Chondrocyte (in vitro differentiated cells): ENCODE results near the gene NRBF2. TPM values are rescaled to one million over a fixed set of nuclear protein-coding genes. Genes with fewer than 3 reads are reported as not detected.

Experiments
- DNase-seq: peaks from one replicate; pipeline ENCODE4 v3.0.0; 2021; ENCODE audit warnings: mixed read lengths, low spot score
- H3K27ac Mint-ChIP-seq: one replicate; pipeline ENCODE4 v1.8.0; 2021; ENCODE audit warnings: mild to moderate bottlenecking, moderate library complexity, mixed read lengths; ENCODE audit not compliant: unreplicated experiment
- H3K27me3 Mint-ChIP-seq: 2 replicates; pipeline ENCODE4 v1.8.0; 2021; ENCODE audit warnings: low read depth, mixed read lengths
- H3K36me3 Mint-ChIP-seq: 2 replicates; pipeline ENCODE4 v1.8.0; 2021; ENCODE audit warnings: low read depth, mixed read lengths
- H3K4me1 Mint-ChIP-seq: 2 replicates; pipeline ENCODE4 v1.8.0; 2021; ENCODE audit warnings: low read depth, mild to moderate bottlenecking, mixed read lengths
- H3K4me3 Mint-ChIP-seq: one replicate; pipeline ENCODE4 v1.8.0; 2021; ENCODE audit warnings: mild to moderate bottlenecking, moderate library complexity, mixed read lengths; ENCODE audit not compliant: unreplicated experiment
- H3K9me3 Mint-ChIP-seq: 2 replicates; pipeline ENCODE4 v1.8.0; 2021; ENCODE audit warnings: low read depth, mixed read lengths
- CTCF ChIP-seq: fragments of 200-600 bp; sonication (generic); IDR thresholded peaks from 2 replicates; pipeline ENCODE4 v1.5.0; 2021; ENCODE audit warnings: antibody characterized with exemption, mild to moderate bottlenecking, moderate library complexity
- total RNA-seq: library from RNA; stranded (reverse); gene quantifications from 3 replicates; pipeline ENCODE4 v1.2.1, GENCODE V29; 2021

Gene NRBF2
- total RNA-seq, 1 donor from 2014 or later, result 44.1 TPM

- H3K27ac Mint-ChIP-seq, result no peak overlapping the region
- no peaks in the 10 kb centered on the region for H3K27me3 Mint-ChIP-seq
- DNase-seq, result no peak
Observed at GRCh38 chr10:63156236-63156635, 23.1 kb downstream of the NRBF2 start.

GRCh38 chr10:63157845-63158624, 24.9 kb downstream of the NRBF2 start:
- Mint-ChIP-seq H3K27ac (peak overlapping the region; percentile 45), H3K36me3 (peaks cover 16% of the 10 kb centered on the region), H3K27me3 (no peaks in the 10 kb centered on the region), H3K9me3 (no peaks in the 10 kb centered on the region), H3K4me3 (no peak overlapping the region), H3K4me1 (peaks cover 18% of the 10 kb centered on the region)
- DNase-seq, result no peak
- TF ChIP-seq CTCF, result peak; percentile 98

More at GRCh38 chr10:63156236-63156635, 23.1 kb downstream of the NRBF2 start:
- Mint-ChIP-seq H3K36me3 (peaks cover 18% of the 10 kb centered on the region), H3K9me3 (no peaks in the 10 kb centered on the region), H3K4me3 (no peak overlapping the region), H3K4me1 (peaks cover 18% of the 10 kb centered on the region)
- no peak for TF ChIP-seq CTCF

GRCh38 chr10:63161592-63161991, 28.5 kb downstream of the NRBF2 start:
- Mint-ChIP-seq H3K4me1 (peaks cover 13% of the 10 kb centered on the region), H3K27ac (peak overlapping the region; percentile 63), H3K36me3 (peaks cover 8% of the 10 kb centered on the region), H3K9me3 (no peaks in the 10 kb centered on the region), H3K27me3 (no peaks in the 10 kb centered on the region), H3K4me3 (no peak overlapping the region)
- no peak for TF ChIP-seq CTCF
- no peak for DNase-seq

GRCh38 chr10:63164166-63164623, 31.1 kb downstream of the NRBF2 start:
- Mint-ChIP-seq H3K27me3 (no peaks in the 10 kb centered on the region), H3K4me3 (no peak overlapping the region), H3K27ac (no peak overlapping the region), H3K9me3 (no peaks in the 10 kb centered on the region), H3K36me3 (peaks cover 17% of the 10 kb centered on the region), H3K4me1 (peaks cover 6% of the 10 kb centered on the region)
- no peak for DNase-seq
- TF ChIP-seq CTCF, result no peak

- peaks cover 21% of the 10 kb centered on the region for H3K36me3 Mint-ChIP-seq
- H3K27me3 Mint-ChIP-seq, result no peaks in the 10 kb centered on the region
- no peak overlapping the region for H3K27ac Mint-ChIP-seq
- no peak overlapping the region for H3K4me3 Mint-ChIP-seq
- H3K4me1 Mint-ChIP-seq, result peaks cover 15% of the 10 kb centered on the region
- DNase-seq, result no peak
- H3K9me3 Mint-ChIP-seq, result no peaks in the 10 kb centered on the region
- TF ChIP-seq CTCF, result no peak
Observed at GRCh38 chr10:63165249-63165648, 32.1 kb downstream of the NRBF2 start.
